ENCODE data around the gene SAE1.

The SAE1 gene

DNA sequence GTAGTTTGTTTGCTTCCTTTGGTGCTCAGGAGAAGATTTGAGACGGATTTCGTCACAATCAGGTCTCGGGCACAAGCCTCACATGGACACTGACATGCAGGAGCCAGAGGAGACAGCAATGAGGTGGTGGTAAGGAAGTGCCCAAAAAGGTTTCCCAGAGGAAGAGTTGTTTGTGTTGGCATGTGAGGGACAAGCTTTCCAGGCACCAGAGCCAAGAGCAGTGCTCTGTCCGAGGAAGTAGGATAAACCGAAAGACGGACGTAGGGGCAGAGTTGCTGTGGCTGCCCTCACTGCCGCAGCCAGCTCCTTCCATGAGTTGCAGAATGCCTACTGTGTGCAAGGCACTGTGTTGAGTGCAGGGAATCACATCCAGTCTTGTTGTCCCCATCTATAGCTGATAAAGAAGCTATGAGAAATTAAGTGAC lies 27.7 kb downstream of the SAE1 start:
- DNase-seq (ENCODE audit: extremely low read depth in 1 of 2, low read depth in 1 of 2): no peak

- DNase-seq (ENCODE audit: extremely low read depth in 1 of 2, low read depth in 1 of 2): no peak
Measured at GRCh38 chr19:47158879-47159503, 28.4 kb downstream of the SAE1 start.

DNA sequence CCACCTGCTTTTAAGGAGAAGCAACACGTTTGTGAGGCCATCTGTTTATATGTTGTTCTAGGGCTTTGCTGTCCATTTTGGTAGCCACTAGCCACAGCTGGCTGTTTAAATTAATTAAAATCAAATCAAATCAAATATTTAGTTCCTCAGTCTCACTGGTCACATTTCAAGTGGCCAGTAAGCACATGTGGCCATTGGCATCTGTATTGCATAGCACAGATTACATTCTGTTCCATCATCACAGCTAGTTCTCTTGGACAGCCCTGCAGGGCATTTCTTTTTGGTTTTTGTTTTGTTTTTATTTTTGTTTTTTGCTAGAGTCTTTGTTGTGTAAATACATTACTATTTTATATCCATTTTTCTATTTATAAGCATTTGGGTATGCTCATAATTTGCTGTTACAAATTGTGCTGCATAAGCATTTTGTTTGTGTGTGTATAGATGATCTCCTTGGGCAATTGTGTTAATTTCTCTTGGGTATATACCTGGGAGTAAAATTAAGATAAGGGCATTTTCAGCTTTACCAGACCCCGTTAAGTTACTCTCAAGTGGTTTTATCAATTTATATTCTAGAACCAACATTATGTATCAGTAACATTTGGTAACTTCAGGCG lies 31.3 kb downstream of the SAE1 start:
- no peak for DNase-seq (ENCODE audit: extremely low read depth in 1 of 2, low read depth in 1 of 2)

DNA sequence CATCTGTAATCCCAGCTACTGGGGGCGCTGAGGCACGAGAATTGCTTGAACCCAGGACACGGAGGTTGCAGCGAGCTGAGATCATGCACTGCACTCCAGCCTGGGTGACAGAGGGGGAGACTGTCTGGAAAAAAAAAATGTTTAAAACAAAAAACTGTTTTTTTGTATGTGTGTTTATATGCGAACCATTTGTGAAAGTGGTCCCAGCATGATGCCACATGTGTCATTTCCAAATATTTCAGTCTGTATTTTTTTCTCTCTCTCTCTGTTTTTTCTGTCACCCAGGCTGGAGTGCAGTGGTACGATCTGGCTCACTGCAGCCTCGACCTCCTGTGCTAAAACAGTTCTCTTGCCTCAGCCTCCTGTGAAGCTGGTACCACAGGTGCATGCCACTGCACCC lies 37.4 kb downstream of the SAE1 start:
- DNase-seq (ENCODE audit: extremely low read depth in 1 of 2, low read depth in 1 of 2): no peak

- no peak for DNase-seq (ENCODE audit: extremely low read depth in 1 of 2, low read depth in 1 of 2)
Measured at GRCh38 chr19:47172666-47173455, 42.2 kb downstream of the SAE1 start.

DNA sequence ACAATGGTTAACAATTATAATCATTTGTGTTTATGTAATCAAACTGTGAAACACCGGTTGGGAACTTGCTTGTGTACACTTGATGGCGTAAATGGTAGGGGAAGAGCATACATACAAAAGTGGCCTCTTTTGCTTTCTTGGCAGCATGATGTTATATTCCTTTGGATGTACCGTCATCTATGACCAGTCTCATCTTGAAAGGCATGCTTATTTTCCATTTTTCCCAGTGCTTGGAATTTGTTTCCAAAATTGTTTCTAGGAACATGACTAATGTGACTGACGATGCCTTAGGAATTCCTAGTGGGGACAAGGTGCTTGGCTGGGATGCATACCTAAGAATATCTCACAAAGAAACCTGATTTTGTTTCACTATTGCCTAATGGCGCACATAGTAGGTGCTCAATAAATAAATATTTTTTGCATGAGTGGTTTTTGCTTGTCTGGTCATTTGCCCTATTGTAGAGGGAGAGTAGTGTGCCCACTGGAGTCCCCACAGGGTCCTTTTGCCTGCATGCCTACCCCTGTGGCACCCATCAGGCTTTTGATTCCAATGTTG lies 45.5 kb downstream of the SAE1 start:
- no peak for DNase-seq (ENCODE audit: extremely low read depth in 1 of 2, low read depth in 1 of 2)

DNA sequence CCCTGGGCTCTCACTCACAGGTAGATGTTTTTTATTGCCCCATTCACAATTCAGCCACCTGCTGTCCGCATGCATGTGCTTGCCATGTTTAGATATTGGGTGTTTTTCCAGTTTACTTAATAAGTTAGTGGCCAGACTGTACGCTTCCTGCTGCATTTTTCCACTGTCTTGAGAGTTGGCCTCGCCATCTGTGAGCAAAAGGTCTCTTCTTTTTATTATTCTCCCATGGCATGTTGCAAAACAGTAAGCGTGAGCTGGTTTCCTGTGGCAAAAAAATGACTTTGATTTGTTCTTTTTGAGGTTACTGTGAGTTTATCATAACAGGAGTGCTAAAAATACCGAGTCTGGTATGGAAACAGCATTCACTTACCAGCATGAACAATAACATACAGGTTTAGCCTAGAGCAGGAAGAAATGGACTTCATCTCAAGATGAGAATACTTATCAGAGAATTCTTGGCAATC lies 46.0 kb downstream of the SAE1 start:
- DNase-seq (ENCODE audit: extremely low read depth in 1 of 2, low read depth in 1 of 2): no peak

- DNase-seq (ENCODE audit: extremely low read depth in 1 of 2, low read depth in 1 of 2): no peak
Measured at GRCh38 chr19:47179653-47180310, 49.1 kb downstream of the SAE1 start.

- no peak for DNase-seq (ENCODE audit: extremely low read depth in 1 of 2, low read depth in 1 of 2)
Measured at GRCh38 chr19:47183601-47184000, 53.0 kb downstream of the SAE1 start.

- DNase-seq (ENCODE audit: extremely low read depth in 1 of 2, low read depth in 1 of 2): peak; percentile 51 to 67
Measured at GRCh38 chr19:47186446-47187334, 56.1 kb downstream of the SAE1 start.

DNA sequence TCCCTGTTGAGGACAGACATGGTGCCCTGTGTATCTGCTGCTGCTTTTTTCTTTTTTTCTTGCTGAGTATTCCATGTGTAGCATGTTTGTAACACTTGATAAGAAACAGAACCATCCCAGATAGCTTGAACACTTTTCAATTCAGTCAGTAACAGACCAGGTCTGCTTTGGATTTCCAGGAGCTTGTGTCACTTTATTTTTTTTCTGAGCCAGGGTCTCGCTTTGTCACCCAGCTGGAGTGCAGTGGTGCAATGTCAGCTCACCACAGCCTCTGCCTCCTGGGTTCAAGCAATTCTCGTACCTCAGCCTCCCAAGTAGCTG lies 56.7 kb downstream of the SAE1 start:
- DNase-seq (ENCODE audit: extremely low read depth in 1 of 2, low read depth in 1 of 2): no peak

GRCh38 chr19:47187797-47188196 lies 57.2 kb downstream of the SAE1 start:
- no peak for DNase-seq (ENCODE audit: extremely low read depth in 1 of 2, low read depth in 1 of 2)

- no peak for DNase-seq (ENCODE audit: extremely low read depth in 1 of 2, low read depth in 1 of 2)
Measured at GRCh38 chr19:47188507-47189033, 57.9 kb downstream of the SAE1 start.

- peak in 1 of 2 donors; percentile 15 for DNase-seq (ENCODE audit: extremely low read depth in 1 of 2, low read depth in 1 of 2)
Measured at GRCh38 chr19:47190167-47190727, 59.6 kb downstream of the SAE1 start.

- DNase-seq (ENCODE audit: extremely low read depth in 1 of 2, low read depth in 1 of 2): no peak
Measured at GRCh38 chr19:47195434-47195833, 64.8 kb downstream of the SAE1 start.

DNA sequence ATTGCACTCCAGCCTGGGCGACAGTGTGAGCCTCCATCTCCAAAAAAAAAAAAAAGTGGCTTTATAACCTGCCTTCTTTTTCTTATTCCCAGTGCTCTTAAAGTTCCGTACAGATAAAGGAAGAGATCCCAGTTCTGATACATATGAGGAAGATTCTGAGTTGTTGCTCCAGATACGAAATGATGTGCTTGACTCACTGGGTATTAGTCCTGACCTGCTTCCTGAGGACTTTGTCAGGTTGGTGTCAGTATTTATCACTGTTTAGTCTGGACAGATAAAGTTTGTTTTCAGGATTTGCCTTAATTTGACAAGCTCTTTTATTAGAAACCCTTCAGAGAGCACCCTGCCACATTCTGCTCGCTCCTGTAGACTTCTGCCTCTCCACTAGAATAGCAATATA lies 66.5 kb downstream of the SAE1 start:
- no peak for DNase-seq (ENCODE audit: extremely low read depth in 1 of 2, low read depth in 1 of 2)

- DNase-seq (ENCODE audit: extremely low read depth in 1 of 2, low read depth in 1 of 2): no peak
Measured at GRCh38 chr19:47200530-47200929, 69.9 kb downstream of the SAE1 start.

DNA sequence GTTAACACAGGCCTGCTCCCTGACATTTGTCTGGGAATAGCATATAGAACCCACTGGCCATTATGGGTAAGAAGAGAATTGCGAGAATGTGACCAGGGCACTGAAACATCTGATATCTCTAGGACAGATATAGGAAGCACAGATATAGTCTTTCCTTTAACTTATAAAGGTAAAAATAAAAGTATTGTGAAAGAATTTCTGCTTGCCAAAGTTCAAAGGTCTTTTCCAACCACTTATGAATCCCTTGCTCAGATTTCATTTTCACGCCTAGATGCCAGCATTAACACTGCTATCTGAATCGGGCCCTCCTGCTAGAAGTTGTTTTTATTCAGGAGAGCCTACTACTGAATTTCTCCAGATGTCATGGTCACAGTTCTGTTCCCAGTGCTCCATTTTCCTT lies 72.6 kb downstream of the SAE1 start:
- DNase-seq (ENCODE audit: extremely low read depth in 1 of 2, low read depth in 1 of 2): no peak

- DNase-seq (ENCODE audit: extremely low read depth in 1 of 2, low read depth in 1 of 2): no peak
Measured at GRCh38 chr19:47209319-47210179, 78.9 kb downstream of the SAE1 start.

All from activated CD8-positive, alpha-beta memory T cell treated with anti-CD3 and anti-CD28 coated beads for 1 hour (primary cell).